Measurements from ENCODE around the gene CTF1. TPM values are rescaled to one million over a fixed set of nuclear protein-coding genes. Genes with fewer than 3 reads are reported as not detected.

Gene CTF1
- total RNA-seq, 1 donor from 2014 or later: 3.4 TPM

- Mint-ChIP-seq H3K36me3 (ENCODE audit: low read depth, unreplicated experiment) (peaks cover 19% of the 10 kb centered on the region), H3K4me3 (ENCODE audit: unreplicated experiment) (peak overlapping the region; percentile 100), H3K4me1 (ENCODE audit: unreplicated experiment) (peaks cover 29% of the 10 kb centered on the region), H3K9me3 (ENCODE audit: unreplicated experiment) (no peaks in the 10 kb centered on the region), H3K27ac (ENCODE audit: unreplicated experiment) (peak overlapping the region; percentile 100), H3K27me3 (ENCODE audit: unreplicated experiment) (peaks cover 16% of the 10 kb centered on the region)
- DNase-seq (ENCODE audit: low spot score): peak; percentile 96
- TF ChIP-seq CTCF (IDR thresholded peaks at IDR 0.05; ENCODE audit: unreplicated experiment): no peak
These were observed 26.6 kb downstream of the CTF1 start for GRCh38 chr16:30922960-30923535.

GRCh38 chr16:30923554-30924075, 27.2 kb downstream of the CTF1 start, which contains the start of gene FBXL19:
Gene FBXL19 (plus strand): TSS chr16:30923572. CDS start chr16:30925755, 2,183 bp downstream.
- H3K9me3 Mint-ChIP-seq (ENCODE audit: unreplicated experiment): no peaks in the 10 kb centered on the region
- H3K4me1 Mint-ChIP-seq (ENCODE audit: unreplicated experiment): peaks cover 30% of the 10 kb centered on the region
- H3K4me3 Mint-ChIP-seq (ENCODE audit: unreplicated experiment): peak within 1 kb of the TSS; percentile 100
- TF ChIP-seq CTCF (IDR thresholded peaks at IDR 0.05; ENCODE audit: unreplicated experiment): no peak
- peaks cover 19% of the 10 kb centered on the region for H3K36me3 Mint-ChIP-seq (ENCODE audit: low read depth, unreplicated experiment)
- DNase-seq (ENCODE audit: low spot score): peak; percentile 69
- H3K27me3 Mint-ChIP-seq (ENCODE audit: unreplicated experiment): peaks cover 16% of the 10 kb centered on the region
- peak within 1 kb of the TSS; percentile 100 for H3K27ac Mint-ChIP-seq (ENCODE audit: unreplicated experiment)

GRCh38 chr16:30924076-30924912, 27.9 kb downstream of the CTF1 start:
- peak; percentile 52 for DNase-seq (ENCODE audit: low spot score)
- H3K4me3 Mint-ChIP-seq (ENCODE audit: unreplicated experiment): peak overlapping the region; percentile 88
- H3K4me1 Mint-ChIP-seq (ENCODE audit: unreplicated experiment): peaks cover 30% of the 10 kb centered on the region
- no peaks in the 10 kb centered on the region for H3K9me3 Mint-ChIP-seq (ENCODE audit: unreplicated experiment)
- H3K27me3 Mint-ChIP-seq (ENCODE audit: unreplicated experiment): peaks cover 18% of the 10 kb centered on the region
- peaks cover 19% of the 10 kb centered on the region for H3K36me3 Mint-ChIP-seq (ENCODE audit: low read depth, unreplicated experiment)
- TF ChIP-seq CTCF (IDR thresholded peaks at IDR 0.05; ENCODE audit: unreplicated experiment): no peak
- H3K27ac Mint-ChIP-seq (ENCODE audit: unreplicated experiment): peak overlapping the region; percentile 32

- H3K4me3 Mint-ChIP-seq (ENCODE audit: unreplicated experiment): peak overlapping the region; percentile 88
- H3K36me3 Mint-ChIP-seq (ENCODE audit: low read depth, unreplicated experiment): peaks cover 19% of the 10 kb centered on the region
- no peaks in the 10 kb centered on the region for H3K9me3 Mint-ChIP-seq (ENCODE audit: unreplicated experiment)
- peak overlapping the region; percentile 32 for H3K27ac Mint-ChIP-seq (ENCODE audit: unreplicated experiment)
- H3K27me3 Mint-ChIP-seq (ENCODE audit: unreplicated experiment): peaks cover 18% of the 10 kb centered on the region
- TF ChIP-seq CTCF (IDR thresholded peaks at IDR 0.05; ENCODE audit: unreplicated experiment): no peak
- DNase-seq (ENCODE audit: low spot score): no peak
- peaks cover 30% of the 10 kb centered on the region for H3K4me1 Mint-ChIP-seq (ENCODE audit: unreplicated experiment)
These were observed 28.7 kb downstream of the CTF1 start for GRCh38 chr16:30924913-30925631.
